HG03095 (cell line): Measurements from ENCODE around the gene SNRPA.
"Not testable (repeated sequence)": the region's sequence is repeated elsewhere in the genome, so short reads cannot be mapped to it uniquely, and the experiment has no call there.

Source experiments
- ATAC-seq: cut with Tn5 transposase; IDR thresholded peaks from one replicate; pipeline ENCODE4 v1.9.1; 2021; ENCODE audit warnings: moderate library complexity; ENCODE audit not compliant: unreplicated experiment

SNRPA gene

GRCh38 chr19:40744554-40745401 is 6.2 kb upstream of the SNRPA start:
- ATAC-seq, result no peak

- no peak for ATAC-seq
These were observed 5.6 kb upstream of the SNRPA start for GRCh38 chr19:40745402-40745780.

- ATAC-seq, result no peak
These were observed 3.5 kb upstream of the SNRPA start for GRCh38 chr19:40747536-40747935.

GRCh38 chr19:40750058-40750873 is 737 bp upstream of the SNRPA start, which contains the start of gene ACTMAP:
ACTMAP (minus strand) TSS chr19:40750477; CDS start chr19:40749803, 674 bp downstream.
- ATAC-seq, result peak; percentile 77

- no peak for ATAC-seq
These were observed 1.3 kb downstream of the SNRPA start for GRCh38 chr19:40752257-40752781.

- ATAC-seq, result no peak
These were observed 3.7 kb downstream of the SNRPA start for GRCh38 chr19:40754611-40755247.

- ATAC-seq, result no peak
These were observed 4.2 kb downstream of the SNRPA start for GRCh38 chr19:40755248-40755624.

GRCh38 chr19:40755791-40756190 is 4.8 kb downstream of the SNRPA start:
- ATAC-seq, result no peak

GRCh38 chr19:40756502-40757110 is 5.6 kb downstream of the SNRPA start:
- no peak for ATAC-seq

- ATAC-seq, result no peak
These were observed 7.5 kb downstream of the SNRPA start for GRCh38 chr19:40758491-40758890.

- ATAC-seq, result no peak
These were observed 8.3 kb downstream of the SNRPA start for GRCh38 chr19:40759352-40759751.

GRCh38 chr19:40762754-40763470 is 11.9 kb downstream of the SNRPA start:
- ATAC-seq, result no peak

- ATAC-seq, result no peak
These were observed 12.5 kb downstream of the SNRPA start for GRCh38 chr19:40763526-40763925.

- no peak for ATAC-seq
These were observed 13.0 kb downstream of the SNRPA start for GRCh38 chr19:40763963-40764362.

GRCh38 chr19:40766385-40766784 is 15.4 kb downstream of the SNRPA start:
- ATAC-seq, result not testable (repeated sequence)

GRCh38 chr19:40768869-40769268 is 17.9 kb downstream of the SNRPA start:
- no peak for ATAC-seq

GRCh38 chr19:40771101-40771862 is 20.3 kb downstream of the SNRPA start:
- not testable (repeated sequence) for ATAC-seq

GRCh38 chr19:40774916-40775631 is 24.1 kb downstream of the SNRPA start, which contains the start of gene MIA:
MIA (plus strand) TSS chr19:40775521; CDS start chr19:40775543, 22 bp downstream.
- no peak for ATAC-seq

- ATAC-seq, result no peak
These were observed 24.6 kb downstream of the SNRPA start for GRCh38 chr19:40775632-40776022.
